Fibroblast of skin of left quadriceps (primary cell): ENCODE results near the gene DPYSL3.

Source experiments
- DNase-seq, 2 experiments: peaks; one replicate each; pipeline ENCODE4 v3.0.0-alpha.2; 2013; ENCODE audit warnings: low read depth in 2 of 2

The DPYSL3 gene

DNA sequence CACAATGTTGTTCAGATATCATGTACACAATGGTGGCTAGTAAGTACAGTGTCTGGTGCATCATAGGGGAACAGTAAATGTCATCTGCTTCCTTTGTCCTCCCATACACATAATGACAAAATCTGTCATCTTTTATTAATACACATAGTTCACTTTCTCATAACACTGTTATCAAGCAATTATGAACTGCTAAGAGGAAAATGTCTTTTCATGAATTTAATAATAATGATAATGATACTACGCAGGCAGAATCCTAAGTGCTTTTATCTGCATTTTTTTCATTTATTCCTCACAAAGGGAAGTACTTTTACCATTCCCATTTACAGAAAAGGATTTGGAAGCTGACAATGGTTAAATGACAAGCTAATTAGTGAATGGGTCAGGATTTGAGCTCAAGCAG, 35.7 kb downstream of the DPYSL3 start:
- no peak for DNase-seq

DNA sequence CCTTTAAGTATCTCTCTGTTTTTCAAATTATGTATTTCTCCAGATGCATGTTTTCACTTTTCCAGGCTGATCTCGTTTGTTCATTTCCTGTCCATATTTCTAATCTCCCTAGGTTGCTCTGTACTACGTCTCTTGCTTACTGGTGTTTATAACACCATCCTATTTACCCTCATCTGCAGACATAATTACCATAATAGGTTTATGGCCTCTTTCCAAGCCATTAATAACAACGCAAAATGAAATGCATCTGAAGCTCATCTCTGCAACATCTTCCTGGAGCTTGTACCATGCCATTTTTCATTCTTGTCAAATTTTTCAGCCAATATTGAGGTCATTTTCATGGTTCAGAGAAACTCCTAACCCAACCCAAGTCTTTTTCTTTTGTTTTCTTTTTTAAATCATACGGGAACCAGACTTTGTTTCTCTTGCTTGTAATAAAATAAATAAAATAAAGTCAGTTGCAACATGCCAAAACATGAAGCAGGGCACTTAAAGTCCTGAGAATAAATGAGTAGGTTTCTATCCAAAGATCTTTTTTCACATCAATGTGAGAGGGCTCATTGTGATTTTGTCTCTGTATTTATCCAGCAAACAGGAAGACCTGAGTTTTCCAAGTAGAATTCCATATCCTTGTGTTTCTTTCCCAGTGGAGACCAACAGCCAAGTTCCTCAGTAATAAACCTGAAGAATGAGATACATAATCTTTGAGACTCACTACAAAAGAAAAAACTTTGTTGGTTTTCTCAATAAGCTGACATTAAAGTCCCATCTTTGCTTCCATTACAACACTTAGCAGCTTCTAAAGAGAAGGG, 37.0 kb downstream of the DPYSL3 start:
- no peak for DNase-seq

GRCh38 chr5:147467973-147468508, 41.8 kb downstream of the DPYSL3 start:
- DNase-seq = no peak

GRCh38 chr5:147466360-147466980, 43.4 kb downstream of the DPYSL3 start:
- no peak for DNase-seq

GRCh38 chr5:147465747-147466146, 44.1 kb downstream of the DPYSL3 start:
- DNase-seq = no peak

- no peak for DNase-seq
These were observed 45.7 kb downstream of the DPYSL3 start for GRCh38 chr5:147464211-147464610.

- DNase-seq = no peak
These were observed 48.0 kb downstream of the DPYSL3 start for GRCh38 chr5:147461915-147462314.

- no peak for DNase-seq
These were observed 49.5 kb downstream of the DPYSL3 start for GRCh38 chr5:147460380-147460779.

- no peak for DNase-seq
These were observed 51.3 kb downstream of the DPYSL3 start for GRCh38 chr5:147458581-147458980.

DNA sequence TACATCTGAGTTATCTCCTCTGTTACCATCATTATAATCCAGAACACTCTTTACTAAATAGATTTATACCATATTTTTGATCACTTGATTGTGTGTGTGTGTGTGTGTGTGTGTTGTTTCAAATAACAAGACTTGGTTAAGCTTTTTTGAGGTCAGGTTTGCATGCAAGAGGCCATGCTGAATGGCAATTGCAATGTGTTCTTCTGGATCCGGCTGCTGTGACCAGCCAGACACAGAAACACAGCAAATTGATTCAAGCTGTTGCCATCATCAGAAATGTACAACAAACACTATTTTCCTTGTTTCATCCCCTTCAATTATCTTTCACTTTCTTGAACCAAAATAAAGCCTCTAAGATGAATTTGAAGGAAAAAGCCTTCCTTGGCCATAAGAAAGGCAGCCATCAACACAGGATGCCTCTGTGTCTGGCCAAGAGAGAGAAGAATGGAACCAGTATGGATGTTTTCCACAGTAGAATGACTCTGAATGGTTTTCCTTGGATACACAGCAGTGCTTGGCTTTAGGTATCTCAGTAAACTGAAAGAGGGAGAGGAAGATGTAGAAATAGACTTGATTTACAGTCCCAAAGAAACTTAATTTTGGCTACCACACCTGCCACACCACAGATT, 53.9 kb downstream of the DPYSL3 start:
- no peak for DNase-seq

DNA sequence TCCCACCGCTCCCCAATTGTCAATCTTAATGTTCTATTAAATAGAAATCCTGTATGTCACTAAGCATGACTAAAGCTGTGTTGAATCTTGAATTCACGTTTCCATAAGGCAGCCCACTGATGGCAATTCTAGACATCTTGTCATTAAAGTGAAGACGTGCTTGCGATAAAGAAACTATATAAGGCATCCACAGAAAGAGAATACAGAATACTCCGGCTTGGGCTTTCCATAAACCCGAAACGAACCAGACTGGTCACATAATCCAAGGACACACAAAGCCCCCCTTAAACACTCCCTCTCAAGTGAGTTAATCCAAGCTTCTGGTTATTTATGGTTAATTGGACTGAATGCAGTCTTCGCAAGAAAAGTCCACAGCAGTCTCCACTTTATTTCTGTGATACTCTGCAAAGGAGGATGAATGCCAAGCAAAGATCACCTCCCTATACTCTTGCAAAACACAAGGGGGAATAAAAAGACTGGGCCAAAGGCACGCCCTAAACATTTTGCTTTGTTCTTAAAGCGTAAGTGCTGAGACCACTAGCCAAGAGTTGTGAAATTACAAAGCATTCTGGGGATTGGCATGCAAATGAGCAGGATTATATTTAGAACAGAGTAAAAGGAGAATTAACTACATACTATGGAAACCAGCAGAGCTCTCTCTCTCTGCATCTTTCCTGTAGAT, 54.7 kb downstream of the DPYSL3 start:
- DNase-seq = peak in 1 of 2 experiments; percentile 51

DNA sequence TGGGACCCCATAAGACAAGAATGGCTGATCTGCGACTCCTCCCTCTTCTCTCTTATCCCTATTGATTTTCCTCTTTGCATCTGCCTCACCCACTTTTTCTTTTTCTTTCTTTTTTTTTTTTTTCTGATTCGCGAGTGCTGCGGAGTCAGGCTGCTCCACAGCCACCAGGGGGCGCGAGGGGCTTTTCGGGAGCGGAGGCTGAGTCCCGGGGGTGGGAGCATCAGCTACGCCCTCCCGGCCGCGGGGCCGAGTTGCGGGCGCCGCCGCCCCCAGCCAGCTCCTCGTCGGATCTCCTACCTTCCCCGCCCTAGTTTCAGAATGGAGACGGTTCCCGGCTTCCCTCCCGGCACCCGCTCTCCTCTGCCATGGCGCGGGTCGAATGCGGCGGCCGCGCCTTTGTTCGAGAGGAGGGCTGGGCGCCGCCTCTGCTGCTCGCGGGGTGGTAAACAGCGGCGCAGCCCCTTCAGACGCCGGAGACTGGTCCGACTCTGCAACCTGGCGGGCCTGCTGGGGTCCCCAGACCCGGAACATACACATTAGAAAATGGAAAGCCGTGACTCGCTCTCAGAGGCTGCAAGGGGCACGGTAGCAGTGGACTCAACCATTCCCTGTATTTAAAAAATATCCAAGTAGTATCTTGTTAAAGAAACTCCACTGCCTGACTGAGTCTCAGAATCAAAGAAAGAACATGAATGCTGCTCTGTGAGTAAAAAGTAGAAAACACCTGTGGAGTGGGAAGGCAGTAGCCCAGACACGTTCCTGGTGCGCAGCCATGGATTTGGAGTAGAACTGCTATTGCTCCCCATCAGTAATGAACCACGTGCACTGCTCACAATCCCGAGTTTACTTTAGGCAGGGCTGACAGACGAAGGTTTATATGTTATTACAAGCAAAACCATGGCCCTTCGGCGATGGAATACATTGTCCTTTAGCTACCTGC, 55.7 kb downstream of the DPYSL3 start:
- peak; percentile 79 for DNase-seq

GRCh38 chr5:147452165-147452811, 57.6 kb downstream of the DPYSL3 start:
- no peak for DNase-seq

- DNase-seq = no peak
These were observed 58.7 kb downstream of the DPYSL3 start for GRCh38 chr5:147451193-147451592.

GRCh38 chr5:147450606-147451005, 59.3 kb downstream of the DPYSL3 start:
- no peak for DNase-seq

- DNase-seq = no peak
These were observed 61.1 kb downstream of the DPYSL3 start for GRCh38 chr5:147448766-147449165.

DNA sequence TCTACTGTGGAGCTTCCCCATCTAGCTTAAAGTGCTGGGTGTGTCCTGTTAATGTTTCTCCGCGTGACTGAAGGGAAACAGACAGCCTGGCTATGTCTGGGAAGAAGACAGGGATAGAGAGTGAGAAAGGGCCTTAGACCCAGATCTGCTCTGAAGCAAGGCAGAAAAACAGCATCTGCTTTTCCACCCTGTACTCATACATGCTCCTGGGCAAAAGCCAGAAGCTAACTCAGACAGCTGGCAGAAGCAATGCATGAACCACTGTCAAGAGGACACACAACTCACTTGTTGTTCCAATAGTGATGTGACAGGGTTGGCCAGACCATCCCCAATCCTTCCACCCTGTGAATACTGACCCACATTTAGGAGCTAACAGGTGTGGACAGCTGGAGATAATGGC, 63.3 kb downstream of the DPYSL3 start:
- no peak for DNase-seq

GRCh38 chr5:147445917-147446316, 64.0 kb downstream of the DPYSL3 start:
- no peak for DNase-seq

DNA sequence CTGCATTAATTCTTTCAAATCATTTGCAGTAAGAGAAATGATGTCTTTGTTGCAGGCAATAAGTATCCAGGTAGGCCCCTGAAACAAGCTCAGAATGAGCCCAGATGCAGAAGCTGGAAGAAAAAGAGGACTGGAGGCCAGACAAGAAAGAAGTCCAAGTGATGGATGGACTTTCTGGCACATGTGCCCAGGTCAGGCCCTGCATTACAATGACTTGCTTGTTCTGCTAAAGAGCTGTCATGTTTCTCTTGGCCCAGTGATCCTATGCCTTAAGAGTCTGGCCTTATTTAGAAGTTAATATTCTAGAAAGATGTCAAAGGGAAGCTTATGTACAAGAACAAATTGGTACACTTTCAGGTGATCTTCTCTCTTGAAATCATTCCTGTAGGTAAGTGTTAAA, 64.8 kb downstream of the DPYSL3 start:
- no peak for DNase-seq

GRCh38 chr5:147442224-147442623, 67.6 kb downstream of the DPYSL3 start:
- no peak for DNase-seq
